ENCODE measurements around the gene PSD.
A peak's percentile ranks its signal among the peaks of the same experiment; 100 is the strongest.

PSD gene

GRCh38 chr10:102435133-102435497 lies 16.5 kb upstream of the PSD start:
- ChIA-PET CTCF (interaction anchor here (1.8 kb wide), 1 partner anchor 12 kb away, joined by 5 read pairs; no protein-coding TSS in a partner anchor), POLR2A (interaction anchor here (1.1 to 2.1 kb wide), 4 partner anchors 14 to 28 kb away, joined by 3 to 18 read pairs (median 4); partner anchors contain the start of genes C10orf95 and FBXL15)
- no peak for TF ChIP-seq PKNOX1 (IDR thresholded peaks at IDR 0.05)
- no peak for TF ChIP-seq FOXM1 (IDR thresholded peaks at IDR 0.05; ENCODE audit: borderline replicate concordance)
- TF ChIP-seq SUZ12 (IDR thresholded peaks at IDR 0.05) = no peak
- no peak for TF ChIP-seq ARNT (IDR thresholded peaks at IDR 0.05)
- no peak for TF ChIP-seq CTBP1 (IDR thresholded peaks at IDR 0.05; ENCODE audit: borderline replicate concordance)
- no peak for TF ChIP-seq LEF1 (IDR thresholded peaks at IDR 0.05; ENCODE audit: borderline replicate concordance)
- no peak for TF ChIP-seq FOXK2 (IDR thresholded peaks at IDR 0.05)
- TF ChIP-seq TARDBP (IDR thresholded peaks at IDR 0.05) = no peak
- TF ChIP-seq SP1 (IDR thresholded peaks at IDR 0.05) = no peak
- no peak for TF ChIP-seq BHLHE40 (IDR thresholded peaks at IDR 0.05; ENCODE audit: borderline replicate concordance)
- no peak for TF ChIP-seq HDGF (IDR thresholded peaks at IDR 0.05; ENCODE audit: borderline replicate concordance)
- TF ChIP-seq ELF4 (IDR thresholded peaks at IDR 0.05) = no peak
- DNase-seq (ENCODE audit: extremely low spot score) = no peak

GRCh38 chr10:102434394-102435132 lies 16.0 kb upstream of the PSD start:
- DNase-seq (ENCODE audit: extremely low spot score) = no peak
- CTCF ChIA-PET = interaction anchor here (1.8 kb wide), 1 partner anchor 11 kb away, joined by 5 read pairs; no protein-coding TSS in a partner anchor
- POLR2A ChIA-PET = interaction anchor here (1.1 to 2.1 kb wide), 4 partner anchors 14 to 29 kb away, joined by 3 to 18 read pairs (median 4); partner anchors contain the start of genes C10orf95 and FBXL15
- TF ChIP-seq SUZ12 (IDR thresholded peaks at IDR 0.05) (no peak), ZNF384 (IDR thresholded peaks at IDR 0.05) (peak; percentile 46)

- POLR2A ChIA-PET = interaction anchor here (1.1 to 4.2 kb wide), 2 partner anchors 17 to 39 kb away, joined by 4 to 62 read pairs; partner anchors contain the start of gene C10orf95
- CTCF ChIA-PET = interaction anchor here (1.1 kb wide), 1 partner anchor 11 kb away, joined by 4 read pairs; no protein-coding TSS in a partner anchor
- no peak for DNase-seq (ENCODE audit: extremely low spot score)
- TF ChIP-seq TARDBP (IDR thresholded peaks at IDR 0.05) (no peak), ZNF384 (IDR thresholded peaks at IDR 0.05) (no peak), CTBP1 (IDR thresholded peaks at IDR 0.05; ENCODE audit: borderline replicate concordance) (no peak), SUZ12 (IDR thresholded peaks at IDR 0.05) (no peak), FOXM1 (IDR thresholded peaks at IDR 0.05; ENCODE audit: borderline replicate concordance) (no peak), FOXA1 (IDR thresholded peaks at IDR 0.05) (no peak), ELF4 (IDR thresholded peaks at IDR 0.05) (no peak), FOXK2 (IDR thresholded peaks at IDR 0.05) (no peak), SP1 (IDR thresholded peaks at IDR 0.05) (no peak), BHLHE40 (IDR thresholded peaks at IDR 0.05; ENCODE audit: borderline replicate concordance) (no peak), HDGF (IDR thresholded peaks at IDR 0.05; ENCODE audit: borderline replicate concordance) (no peak), LEF1 (IDR thresholded peaks at IDR 0.05; ENCODE audit: borderline replicate concordance) (no peak), ARNT (IDR thresholded peaks at IDR 0.05) (no peak), PKNOX1 (IDR thresholded peaks at IDR 0.05) (no peak), L3MBTL2 (conservative IDR thresholded peaks at IDR 0.05) (no peak), NFRKB (IDR thresholded peaks at IDR 0.05) (no peak)
Observed at GRCh38 chr10:102433619-102434046, 15.0 kb upstream of the PSD start.

- POLR2A ChIA-PET = interaction anchor here (0.6 to 4.2 kb wide), 23 partner anchors 8 to 365 kb away, joined by 3 to 75 read pairs (median 4); partner anchors contain the start of genes C10orf95, FBXL15 and GBF1
- TF ChIP-seq FOXM1 (IDR thresholded peaks at IDR 0.05; ENCODE audit: borderline replicate concordance) (peak; percentile 59; the same call in 1 of the 2 replicates), LEF1 (IDR thresholded peaks at IDR 0.05; ENCODE audit: borderline replicate concordance) (peak; percentile 99), CTBP1 (IDR thresholded peaks at IDR 0.05; ENCODE audit: borderline replicate concordance) (no peak), L3MBTL2 (conservative IDR thresholded peaks at IDR 0.05) (peak; percentile 27), FOXA1 (IDR thresholded peaks at IDR 0.05) (no peak), SUZ12 (IDR thresholded peaks at IDR 0.05) (no peak), ZNF384 (IDR thresholded peaks at IDR 0.05) (peak; percentile 87)
- peak; percentile 95 for DNase-seq (ENCODE audit: extremely low spot score)
- CTCF ChIA-PET = interaction anchor here (0.6 to 1.4 kb wide), 6 partner anchors 9 to 152 kb away, joined by 3 to 6 read pairs (median 4); partner anchors contain the start of gene FBXL15
Observed at GRCh38 chr10:102432162-102432950, 13.8 kb upstream of the PSD start, which contains the start of gene CUEDC2. TSS of gene CUEDC2 (minus strand) at chr10:102432574. CDS start at chr10:102425188, 7,386 bp downstream.

- no peak for DNase-seq (ENCODE audit: extremely low spot score)
Observed at GRCh38 chr10:102431452-102432124, 13.0 kb upstream of the PSD start.

More at GRCh38 chr10:102431452-102432124, 13.0 kb upstream of the PSD start:
- TF ChIP-seq CTBP1 (IDR thresholded peaks at IDR 0.05; ENCODE audit: borderline replicate concordance) (no peak), ELF4 (IDR thresholded peaks at IDR 0.05) (no peak), PKNOX1 (IDR thresholded peaks at IDR 0.05) (no peak)
- ChIA-PET POLR2A (interaction anchor here (0.7 to 4.2 kb wide), 17 partner anchors 9 to 199 kb away, joined by 3 to 75 read pairs (median 4); partner anchors contain the start of genes C10orf95, FBXL15 and GBF1), CTCF (interaction anchor here (0.5 to 1.4 kb wide), 4 partner anchors 10 to 32 kb away, joined by 3 to 6 read pairs (median 3); partner anchors contain the start of gene FBXL15)
